K562 (cell line): ENCODE data around the gene CPS1. TPM values are rescaled to one million over a fixed set of nuclear protein-coding genes. Genes with fewer than 3 reads are reported as not detected.

Experiments
- ATAC-seq: fragments of 200-7000 bp; cut with Tn5 transposase; 3 replicates; pipeline ENCODE4 v1.9.1; 2020; ENCODE audit warnings: moderate library complexity
- BruUV-seq: library from RNA; stranded (reverse); fragments of 400-500 nt; replicated peaks from 2 replicates; lab custom pipeline; 2021; lab: Mats Ljungman, UMichigan
- CTCF ChIA-PET: fragments of 300-600 bp; formaldehyde crosslinking; extraction: SDS; loops from one replicate; lab custom pipeline; 2021; ENCODE audit warnings: low intra/inter-chr PET ratio; lab: Yijun Ruan, JAX
- POLR2A ChIA-PET: fragments of 300-600, 350-650 bp; sonication (Branson Sonifier 250); formaldehyde crosslinking; extraction: SDS; loops from one replicate; lab custom pipeline; 2021; ENCODE audit warnings: antibody characterized with exemption, inconsistent platforms; lab: Yijun Ruan, JAX
- DNase-seq, 4 experiments: peaks; one replicate each; pipeline versions ENCODE4 v3.0.0 to v3.0.0-alpha.2; 2011 to 2018; ENCODE audit warnings: low spot score in 3 of 4, mixed read lengths in 3 of 4; ENCODE audit errors: extremely low read depth in 1 of 4
- FAIRE-seq: peaks from 2 replicates; lab custom pipeline; 2011; peaks lifted over from hg19 to GRCh38; lab: Jason Lieb, UNC
- H2AFZ ChIP-seq: 2 replicates; pipeline ENCODE4 v1.6.0; 2011; ENCODE audit warnings: low read depth, low read length, control low read depth, inconsistent platforms
- H3K27ac ChIP-seq: fragments of 200-600 bp; 3 replicates; pipeline ENCODE4 v1.8.0; 2011; ENCODE audit warnings: low read depth, mild to moderate bottlenecking, control low read depth, inconsistent platforms, low read length, moderate library complexity, mixed read lengths; ENCODE audit errors: extremely low read depth
- H3K27me3 ChIP-seq, 2 experiments: fragments of 300-600 bp in 1 of 2; 2 replicates in 1 of 2; 3 replicates in 1 of 2; pipeline versions ENCODE4 v1.6.0 to v1.8.0; 2011; ENCODE audit warnings: inconsistent platforms in 2 of 2, low read length in 2 of 2, mild to moderate bottlenecking in 1 of 2, mixed read lengths in 1 of 2, moderate library complexity in 1 of 2; ENCODE audit not compliant: control insufficient read depth in 2 of 2, insufficient read depth in 2 of 2
- H3K36me3 ChIP-seq: fragments of 300-600 bp; 3 replicates; pipeline ENCODE4 v1.8.0; 2011; ENCODE audit warnings: mild to moderate bottlenecking, low read length, inconsistent platforms; ENCODE audit not compliant: control insufficient read depth, insufficient read depth
- H3K4me1 ChIP-seq, 2 experiments: fragments of 200-600 bp in 1 of 2; replicated peaks in 1 of 2; 2 replicates in 1 of 2; 3 replicates in 1 of 2; pipeline versions ENCODE4 v1.5.1 to v1.8.0; 2011; ENCODE audit warnings: inconsistent platforms in 2 of 2, low read length in 2 of 2, mild to moderate bottlenecking in 1 of 2, mixed read lengths in 1 of 2, moderate library complexity in 1 of 2; ENCODE audit not compliant: control insufficient read depth in 2 of 2, insufficient read depth in 2 of 2
- H3K4me2 ChIP-seq: 2 replicates; pipeline ENCODE4 v1.6.1; 2011; ENCODE audit warnings: low read length, control low read depth, inconsistent platforms, mixed read lengths; ENCODE audit not compliant: insufficient read depth
- H3K4me3 ChIP-seq: fragments of 200-600 bp; sonication (generic), shearing (Covaris generic); 2 replicates; pipeline ENCODE4 v1.5.1; 2016; ENCODE audit warnings: control low read depth, inconsistent platforms
- H3K79me2 ChIP-seq: fragments of 200-600 bp; 3 replicates; pipeline ENCODE4 v1.8.0; 2011; ENCODE audit warnings: low read length, inconsistent platforms; ENCODE audit not compliant: control insufficient read depth, insufficient read depth
- H3K9ac ChIP-seq, 2 experiments: 2 replicates each; pipeline versions ENCODE4 v1.6.0 to v1.6.1; 2011; ENCODE audit warnings: low read depth in 2 of 2, low read length in 2 of 2, control low read depth in 1 of 2, inconsistent platforms in 1 of 2, mild to moderate bottlenecking in 1 of 2, mixed read lengths in 1 of 2; ENCODE audit not compliant: insufficient read depth in 1 of 2
- H3K9me1 ChIP-seq: one replicate; pipeline ENCODE4 v1.6.0; 2011; ENCODE audit warnings: inconsistent platforms, mild to moderate bottlenecking, low read length, moderate library complexity; ENCODE audit not compliant: control insufficient read depth, insufficient read depth
- H3K9me3 ChIP-seq: replicated peaks from 2 replicates; pipeline ENCODE4 v1.5.1; 2011; ENCODE audit warnings: low read depth, low read length, inconsistent platforms; ENCODE audit not compliant: control insufficient read depth, insufficient read depth
- H4K20me1 ChIP-seq: replicated peaks from 2 replicates; pipeline ENCODE4 v1.6.1; 2011; ENCODE audit warnings: low read length, inconsistent platforms, mixed read lengths; ENCODE audit not compliant: control insufficient read depth, insufficient read depth
- ARNT ChIP-seq, 2 experiments: fragments of 450-650 bp; IDR thresholded peaks; 2 replicates each; pipeline ENCODE4 v1.6.1; 2016; ENCODE audit warnings: mild to moderate bottlenecking in 1 of 2
- E2F8 ChIP-seq: fragments of 450-650 bp; IDR thresholded peaks from 2 replicates; pipeline ENCODE4 v1.7.1; 2018; ENCODE audit warnings: mild to moderate bottlenecking, low read depth; ENCODE audit not compliant: partially characterized antibody
- MEF2D ChIP-seq: conservative IDR thresholded peaks from 2 replicates; pipeline ENCODE4 v1.6.1; 2016; ENCODE audit warnings: low read depth, missing genetic modification characterization, missing compliant biosample characterization
- MTA3 ChIP-seq: fragments of 450-650 bp; formaldehyde crosslinking; IDR thresholded peaks from 2 replicates; pipeline ENCODE4 v1.6.1; 2017; ENCODE audit warnings: mild to moderate bottlenecking, borderline replicate concordance
- NFATC3 ChIP-seq: fragments of 450-650 bp; IDR thresholded peaks from 2 replicates; pipeline ENCODE4 v1.6.1; 2017; ENCODE audit warnings: mild to moderate bottlenecking
- NONO ChIP-seq, 2 experiments: fragments of 200-400 bp in 1 of 2; fragments of 450-650 bp in 1 of 2; formaldehyde crosslinking in 1 of 2; IDR thresholded peaks; 2 replicates each; pipeline ENCODE4 v1.6.1; 2017; ENCODE audit warnings: low read depth in 2 of 2, mild to moderate bottlenecking in 2 of 2, moderate library complexity in 2 of 2, low read length in 1 of 2
- NR3C1 ChIP-seq: sonication (generic); formaldehyde crosslinking; IDR thresholded peaks from 2 replicates; pipeline ENCODE4 v1.8.1; 2022; ENCODE audit warnings: missing genetic modification reagents
- PRMT5 ChIP-seq: sonication (generic); formaldehyde crosslinking; IDR thresholded peaks from 2 replicates; pipeline ENCODE4 v1.5.0; 2020; ENCODE audit warnings: missing genetic modification reagents
- RCOR1 ChIP-seq, 2 experiments: IDR thresholded peaks; 2 replicates each; pipeline ENCODE4 v1.6.1; 2012; ENCODE audit warnings: low read depth in 2 of 2, low read length in 2 of 2, borderline replicate concordance in 1 of 2, improper control_type of control experiment in 1 of 2
- SRSF1 ChIP-seq: fragments of 200-400 bp; formaldehyde crosslinking; IDR thresholded peaks from 2 replicates; pipeline ENCODE4 v1.6.1; 2017; ENCODE audit warnings: mild to moderate bottlenecking, low read depth, low read length, moderate library complexity
- TBL1XR1 ChIP-seq, 2 experiments: IDR thresholded peaks; 2 replicates each; pipeline ENCODE4 v1.6.1; 2012; ENCODE audit warnings: improper control_type of control experiment in 2 of 2, low read length in 2 of 2, mild to moderate bottlenecking in 1 of 2
- USF1 ChIP-seq: sonication (generic); formaldehyde crosslinking; IDR thresholded peaks from 2 replicates; pipeline ENCODE4 v1.9.0; 2022; ENCODE audit warnings: mild to moderate bottlenecking, missing genetic modification reagents
- ZFP30 ChIP-seq: fragments of 250-450 bp; sonication (Bioruptor Pico); IDR thresholded peaks from 2 replicates; pipeline ENCODE4 v1.8.0; 2022; ENCODE audit warnings: moderate library complexity, mild to moderate bottlenecking, inconsistent platforms, borderline replicate concordance
- ZNF217 ChIP-seq: sonication (generic); formaldehyde crosslinking; IDR thresholded peaks from 2 replicates; pipeline ENCODE4 v1.8.0; 2022; ENCODE audit warnings: mild to moderate bottlenecking, missing genetic modification reagents
- ZNF232 ChIP-seq: sonication (generic); formaldehyde crosslinking; IDR thresholded peaks from 2 replicates; pipeline ENCODE4 v1.8.0; 2022; ENCODE audit warnings: mild to moderate bottlenecking, missing genetic modification reagents
- ZNF24 ChIP-seq: fragments of 450-650 bp; IDR thresholded peaks from 2 replicates; pipeline ENCODE4 v1.6.1; 2016
- ZNF449 ChIP-seq: fragments of 250-450 bp; sonication (Bioruptor Pico); IDR thresholded peaks from 2 replicates; pipeline ENCODE4 v1.8.0; 2022; ENCODE audit warnings: moderate library complexity, mild to moderate bottlenecking, inconsistent platforms
- WGBS: fragments of 100-300 bp; shearing (Covaris generic); methylation state at CpG from one replicate; pipeline ENCODE4 v1.1.6; 2016; ENCODE audit warnings: low coverage, mixed read lengths; ENCODE audit not compliant: insufficient coverage; ENCODE audit errors: missing lambda C conversion rate; 5-methylcytosine and 5-hydroxymethylcytosine counted together
- in situ Hi-C: fragments of 300-500 bp; cut with MboI; formaldehyde crosslinking; loops from 4 replicates; pipeline ENCODE4 v1.15.0; 2018; ENCODE audit warnings: inconsistent platforms, mixed read lengths
- intact Hi-C: fragments of 100-400 bp; cut with micrococcal nuclease; formaldehyde crosslinking; loops from 2 replicates; pipeline ENCODE4 v1.14.2; 2022
- polyA plus RNA-seq, 8 experiments: library from polyadenylated mRNA; depleted of rRNA in 4 of 8; stranded (reverse) in 5 of 8; unstranded in 3 of 8; fragments of >200 nt; fragmentation: Nextera tagmentation in 2 of 8; fragmentation: Illumina TruSeq in 1 of 8; extraction: Ambion mirVana in 2 of 8; extraction: Trizol in 1 of 8; gene quantifications; 2 replicates each; pipeline versions ENCODE4 v1.2.1 to v1.2.3, GENCODE V29; 2011 to 2014; ENCODE audit warnings: inconsistent platforms in 1 of 8, missing spikeins in 1 of 8
- total RNA-seq, 7 experiments: library from RNA; depleted of rRNA in 6 of 7; stranded (reverse); fragments of >200 nt in 6 of 7; fragmentation: Illumina TruSeq in 2 of 7; extraction: Trizol in 2 of 7; gene quantifications; 2 replicates each; pipeline versions ENCODE4 v1.2.1 to v1.2.3, GENCODE V29; 2011 to 2021; ENCODE audit warnings: low replicate concordance in 1 of 7

CPS1 gene
- total and polyA plus RNA-seq, 9 of the 15 experiments (the other 6 are each of a cell fraction or from before 2014, with no cell fraction given) = 2.4 to 13.5 (median 6.0) TPM

GRCh38 chr2:210626849-210627248 is 70.5 kb downstream of the CPS1 start:
- no peak overlapping the region for H2AFZ ChIP-seq
- no peaks in the 10 kb centered on the region for H3K9me1 ChIP-seq
- intact Hi-C loops = no loop called here
- WGBS = 0% methylated on average over 2 of the region's 4 CpGs
- no peak overlapping the region for H3K27ac ChIP-seq
- H3K4me3 ChIP-seq = no peak overlapping the region
- no peaks in the 10 kb centered on the region for H3K79me2 ChIP-seq
- in situ Hi-C loops = no loop called here
- ChIA-PET POLR2A (no interaction called here), CTCF (no interaction called here)
- no peak overlapping the region for H3K4me2 ChIP-seq
- no peaks in the 10 kb centered on the region for H3K36me3 ChIP-seq
- no peaks in the 10 kb centered on the region for H3K27me3 ChIP-seq
- H4K20me1 ChIP-seq = no peaks in the 10 kb centered on the region
- no peak overlapping the region for H3K9ac ChIP-seq
- H3K9me3 ChIP-seq = no peaks in the 10 kb centered on the region
- FAIRE-seq = no peak
- no peak for DNase-seq
- TF ChIP-seq PRMT5 (CRISPR knock-in tag) (no peak), MTA3 (no peak), NR3C1 (CRISPR knock-in tag) (no peak), ZNF24 (no peak), ZNF449 (CRISPR knock-in tag) (no peak), SRSF1 (no peak), E2F8 (no peak), MEF2D (tag) (no peak), TBL1XR1 (IDR thresholded peaks at IDR 0.05; ENCODE audit: low read length in 2 of 2) (no peak), RCOR1 (IDR thresholded peaks at IDR 0.05; ENCODE audit: borderline replicate concordance in 1 of 2, low read depth in 2 of 2, low read length in 2 of 2) (no peak), NONO (IDR thresholded peaks at IDR 0.05; ENCODE audit: low read depth in 2 of 2, low read length in 1 of 2) (no peak), ZFP30 (CRISPR knock-in tag) (no peak), USF1 (CRISPR knock-in tag) (no peak), ARNT (IDR thresholded peaks at IDR 0.05) (no peak), NFATC3 (no peak), ZNF232 (no peak), ZNF217 (CRISPR knock-in tag) (no peak)
- TF ChIP-seq, all 486 proteins: peak for 0
- no TSS peak for BruUV-seq
- H3K4me1 ChIP-seq = no peaks in the 10 kb centered on the region
- ATAC-seq = no peak
